ENCODE measurements around the gene PDE4D.

The PDE4D gene

GRCh38 chr5:59564895-59565294, 328.6 kb downstream of the PDE4D start:
- no peaks in the 10 kb centered on the region for H3K36me3 ChIP-seq (ENCODE audit: insufficient read depth, low read length)
- H3K4me1 ChIP-seq (ENCODE audit: insufficient read depth, low read length): peaks cover 33% of the 10 kb centered on the region

GRCh38 chr5:59562756-59563389, 330.7 kb downstream of the PDE4D start:
- no peaks in the 10 kb centered on the region for H3K36me3 ChIP-seq (ENCODE audit: insufficient read depth, low read length)
- no peak overlapping the region for H3K9ac ChIP-seq (ENCODE audit: low read depth, low read length)
- H3K9me3 ChIP-seq (ENCODE audit: control insufficient read depth, insufficient read depth, low read length): no peaks in the 10 kb centered on the region; the same call in 1 of the 2 replicates
- peaks cover 28% of the 10 kb centered on the region for H3K4me1 ChIP-seq (ENCODE audit: insufficient read depth, low read length)

More at GRCh38 chr5:59564895-59565294, 328.6 kb downstream of the PDE4D start:
- no peak overlapping the region for H3K9ac ChIP-seq (ENCODE audit: low read depth, low read length)
- no peaks in the 10 kb centered on the region; the same call in 1 of the 2 replicates for H3K9me3 ChIP-seq (ENCODE audit: control insufficient read depth, insufficient read depth, low read length)

- H3K9me3 ChIP-seq (ENCODE audit: control insufficient read depth, insufficient read depth, low read length): no peaks in the 10 kb centered on the region
- H3K9ac ChIP-seq (ENCODE audit: low read depth, low read length): no peak overlapping the region
- no peaks in the 10 kb centered on the region for H3K36me3 ChIP-seq (ENCODE audit: insufficient read depth, low read length)
- H3K4me1 ChIP-seq (ENCODE audit: insufficient read depth, low read length): peaks cover 32% of the 10 kb centered on the region
These were observed 333.0 kb downstream of the PDE4D start for GRCh38 chr5:59560553-59560952.

GRCh38 chr5:59559847-59560246, 333.7 kb downstream of the PDE4D start:
- Histone ChIP-seq H3K9ac (ENCODE audit: low read depth, low read length) (no peak overlapping the region), H3K36me3 (ENCODE audit: insufficient read depth, low read length) (no peaks in the 10 kb centered on the region), H3K4me1 (ENCODE audit: insufficient read depth, low read length) (peaks cover 32% of the 10 kb centered on the region), H3K9me3 (ENCODE audit: control insufficient read depth, insufficient read depth, low read length) (no peaks in the 10 kb centered on the region)

GRCh38 chr5:59559323-59559722, 334.2 kb downstream of the PDE4D start:
- H3K9me3 ChIP-seq (ENCODE audit: control insufficient read depth, insufficient read depth, low read length): no peaks in the 10 kb centered on the region
- no peak overlapping the region for H3K9ac ChIP-seq (ENCODE audit: low read depth, low read length)
- H3K4me1 ChIP-seq (ENCODE audit: insufficient read depth, low read length): peaks cover 32% of the 10 kb centered on the region
- no peaks in the 10 kb centered on the region for H3K36me3 ChIP-seq (ENCODE audit: insufficient read depth, low read length)

GRCh38 chr5:59558501-59558900, 335.0 kb downstream of the PDE4D start:
- Histone ChIP-seq H3K9ac (ENCODE audit: low read depth, low read length) (no peak overlapping the region), H3K4me1 (ENCODE audit: insufficient read depth, low read length) (peaks cover 27% of the 10 kb centered on the region), H3K9me3 (ENCODE audit: control insufficient read depth, insufficient read depth, low read length) (no peaks in the 10 kb centered on the region), H3K36me3 (ENCODE audit: insufficient read depth, low read length) (no peaks in the 10 kb centered on the region)

GRCh38 chr5:59557572-59557971, 336.0 kb downstream of the PDE4D start:
- no peaks in the 10 kb centered on the region for H3K36me3 ChIP-seq (ENCODE audit: insufficient read depth, low read length)
- peaks cover 18% of the 10 kb centered on the region; the same call in 1 of the 2 replicates for H3K4me1 ChIP-seq (ENCODE audit: insufficient read depth, low read length)
- no peaks in the 10 kb centered on the region for H3K9me3 ChIP-seq (ENCODE audit: control insufficient read depth, insufficient read depth, low read length)
- H3K9ac ChIP-seq (ENCODE audit: low read depth, low read length): no peak overlapping the region

GRCh38 chr5:59555596-59555995, 337.9 kb downstream of the PDE4D start:
- no peaks in the 10 kb centered on the region for H3K36me3 ChIP-seq (ENCODE audit: insufficient read depth, low read length)
- H3K9ac ChIP-seq (ENCODE audit: low read depth, low read length): no peak overlapping the region
- H3K9me3 ChIP-seq (ENCODE audit: control insufficient read depth, insufficient read depth, low read length): no peaks in the 10 kb centered on the region
- H3K4me1 ChIP-seq (ENCODE audit: insufficient read depth, low read length): peaks cover 10% of the 10 kb centered on the region; the same call in 1 of the 2 replicates

- Histone ChIP-seq H3K36me3 (ENCODE audit: insufficient read depth, low read length) (no peaks in the 10 kb centered on the region), H3K9me3 (ENCODE audit: control insufficient read depth, insufficient read depth, low read length) (no peaks in the 10 kb centered on the region), H3K9ac (ENCODE audit: low read depth, low read length) (no peak overlapping the region), H3K4me1 (ENCODE audit: insufficient read depth, low read length) (peaks cover 5% of the 10 kb centered on the region; the same call in 1 of the 2 replicates)
These were observed 339.0 kb downstream of the PDE4D start for GRCh38 chr5:59554501-59554900.

GRCh38 chr5:59553992-59554391, 339.5 kb downstream of the PDE4D start:
- no peaks in the 10 kb centered on the region for H3K9me3 ChIP-seq (ENCODE audit: control insufficient read depth, insufficient read depth, low read length)
- H3K4me1 ChIP-seq (ENCODE audit: insufficient read depth, low read length): peaks cover 5% of the 10 kb centered on the region; the same call in 1 of the 2 replicates
- no peak overlapping the region for H3K9ac ChIP-seq (ENCODE audit: low read depth, low read length)
- H3K36me3 ChIP-seq (ENCODE audit: insufficient read depth, low read length): no peaks in the 10 kb centered on the region

- H3K9me3 ChIP-seq (ENCODE audit: control insufficient read depth, insufficient read depth, low read length): no peaks in the 10 kb centered on the region
- no peaks in the 10 kb centered on the region for H3K36me3 ChIP-seq (ENCODE audit: insufficient read depth, low read length)
- peaks cover 3% of the 10 kb centered on the region; the same call in 1 of the 2 replicates for H3K4me1 ChIP-seq (ENCODE audit: insufficient read depth, low read length)
- H3K9ac ChIP-seq (ENCODE audit: low read depth, low read length): no peak overlapping the region
These were observed 344.6 kb downstream of the PDE4D start for GRCh38 chr5:59548807-59549357.

GRCh38 chr5:59547731-59548130, 345.8 kb downstream of the PDE4D start:
- Histone ChIP-seq H3K4me1 (ENCODE audit: insufficient read depth, low read length) (peaks cover 3% of the 10 kb centered on the region; the same call in 1 of the 2 replicates), H3K9ac (ENCODE audit: low read depth, low read length) (no peak overlapping the region)

GRCh38 chr5:59544573-59544972, 349.0 kb downstream of the PDE4D start:
- H3K9me3 ChIP-seq (ENCODE audit: control insufficient read depth, insufficient read depth, low read length): no peaks in the 10 kb centered on the region
- H3K4me1 ChIP-seq (ENCODE audit: insufficient read depth, low read length): peaks cover 7% of the 10 kb centered on the region
- no peak overlapping the region for H3K9ac ChIP-seq (ENCODE audit: low read depth, low read length)
- no peaks in the 10 kb centered on the region for H3K36me3 ChIP-seq (ENCODE audit: insufficient read depth, low read length)

More at GRCh38 chr5:59547731-59548130, 345.8 kb downstream of the PDE4D start:
- Histone ChIP-seq H3K9me3 (ENCODE audit: control insufficient read depth, insufficient read depth, low read length) (no peaks in the 10 kb centered on the region), H3K36me3 (ENCODE audit: insufficient read depth, low read length) (no peaks in the 10 kb centered on the region)

GRCh38 chr5:59543821-59544442, 349.6 kb downstream of the PDE4D start:
- Histone ChIP-seq H3K9me3 (ENCODE audit: control insufficient read depth, insufficient read depth, low read length) (no peaks in the 10 kb centered on the region), H3K9ac (ENCODE audit: low read depth, low read length) (no peak overlapping the region), H3K36me3 (ENCODE audit: insufficient read depth, low read length) (no peaks in the 10 kb centered on the region), H3K4me1 (ENCODE audit: insufficient read depth, low read length) (peaks cover 7% of the 10 kb centered on the region)

Data from ES-I3 (cell line).